PFSK-1 (cell line): Measurements from ENCODE around the gene GPATCH2L.

ENCODE experiments used
- FOXP2 ChIP-seq: optimal IDR thresholded peaks from 2 replicates; pipeline ENCODE3; 2011; ENCODE audit warnings: borderline replicate concordance, control low read depth, inconsistent platforms; ENCODE audit not compliant: insufficient read depth; ENCODE audit errors: extremely low read length, extremely low read depth
- POLR2AphosphoS5 ChIP-seq: IDR thresholded peaks from 2 replicates; pipeline ENCODE4 v1.6.1; 2012; ENCODE audit warnings: low read depth, mild to moderate bottlenecking, control low read depth, low read length, moderate library complexity
- SIN3A ChIP-seq: IDR thresholded peaks from 2 replicates; pipeline ENCODE4 v1.6.1; 2012; ENCODE audit warnings: mild to moderate bottlenecking, low read length, moderate library complexity, borderline replicate concordance; ENCODE audit not compliant: insufficient read depth
- TAF1 ChIP-seq: IDR thresholded peaks from 2 replicates; pipeline ENCODE4 v1.6.1; 2012; ENCODE audit warnings: low read length, control low read depth, borderline replicate concordance; ENCODE audit not compliant: insufficient read depth
- TF ChIP-seq, protein P1 (sequence below), 2 experiments: IDR thresholded peaks; 2 replicates each; pipeline versions ENCODE4 v1.6.1 to v1.8.0; 2011 to 2012; ENCODE audit warnings: low read depth in 2 of 2, low read length in 2 of 2, control low read depth in 1 of 2, inconsistent platforms in 1 of 2, mild to moderate bottlenecking in 1 of 2, moderate library complexity in 1 of 2; ENCODE audit not compliant: insufficient read depth in 1 of 2

The GPATCH2L gene

GRCh38 chr14:76260749-76261148 lies 109.0 kb downstream of the GPATCH2L start:
- TF ChIP-seq, protein P1, sequence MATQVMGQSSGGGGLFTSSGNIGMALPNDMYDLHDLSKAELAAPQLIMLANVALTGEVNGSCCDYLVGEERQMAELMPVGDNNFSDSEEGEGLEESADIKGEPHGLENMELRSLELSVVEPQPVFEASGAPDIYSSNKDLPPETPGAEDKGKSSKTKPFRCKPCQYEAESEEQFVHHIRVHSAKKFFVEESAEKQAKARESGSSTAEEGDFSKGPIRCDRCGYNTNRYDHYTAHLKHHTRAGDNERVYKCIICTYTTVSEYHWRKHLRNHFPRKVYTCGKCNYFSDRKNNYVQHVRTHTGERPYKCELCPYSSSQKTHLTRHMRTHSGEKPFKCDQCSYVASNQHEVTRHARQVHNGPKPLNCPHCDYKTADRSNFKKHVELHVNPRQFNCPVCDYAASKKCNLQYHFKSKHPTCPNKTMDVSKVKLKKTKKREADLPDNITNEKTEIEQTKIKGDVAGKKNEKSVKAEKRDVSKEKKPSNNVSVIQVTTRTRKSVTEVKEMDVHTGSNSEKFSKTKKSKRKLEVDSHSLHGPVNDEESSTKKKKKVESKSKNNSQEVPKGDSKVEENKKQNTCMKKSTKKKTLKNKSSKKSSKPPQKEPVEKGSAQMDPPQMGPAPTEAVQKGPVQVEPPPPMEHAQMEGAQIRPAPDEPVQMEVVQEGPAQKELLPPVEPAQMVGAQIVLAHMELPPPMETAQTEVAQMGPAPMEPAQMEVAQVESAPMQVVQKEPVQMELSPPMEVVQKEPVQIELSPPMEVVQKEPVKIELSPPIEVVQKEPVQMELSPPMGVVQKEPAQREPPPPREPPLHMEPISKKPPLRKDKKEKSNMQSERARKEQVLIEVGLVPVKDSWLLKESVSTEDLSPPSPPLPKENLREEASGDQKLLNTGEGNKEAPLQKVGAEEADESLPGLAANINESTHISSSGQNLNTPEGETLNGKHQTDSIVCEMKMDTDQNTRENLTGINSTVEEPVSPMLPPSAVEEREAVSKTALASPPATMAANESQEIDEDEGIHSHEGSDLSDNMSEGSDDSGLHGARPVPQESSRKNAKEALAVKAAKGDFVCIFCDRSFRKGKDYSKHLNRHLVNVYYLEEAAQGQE (IDR thresholded peaks at IDR 0.05; ENCODE audit: insufficient read depth in 1 of 2, low read depth in 2 of 2, low read length in 2 of 2): no peak
- no peak for TF ChIP-seq TAF1
- no peak for TF ChIP-seq SIN3A
- no peak for TF ChIP-seq POLR2AphosphoS5
- no peak for TF ChIP-seq FOXP2

DNA sequence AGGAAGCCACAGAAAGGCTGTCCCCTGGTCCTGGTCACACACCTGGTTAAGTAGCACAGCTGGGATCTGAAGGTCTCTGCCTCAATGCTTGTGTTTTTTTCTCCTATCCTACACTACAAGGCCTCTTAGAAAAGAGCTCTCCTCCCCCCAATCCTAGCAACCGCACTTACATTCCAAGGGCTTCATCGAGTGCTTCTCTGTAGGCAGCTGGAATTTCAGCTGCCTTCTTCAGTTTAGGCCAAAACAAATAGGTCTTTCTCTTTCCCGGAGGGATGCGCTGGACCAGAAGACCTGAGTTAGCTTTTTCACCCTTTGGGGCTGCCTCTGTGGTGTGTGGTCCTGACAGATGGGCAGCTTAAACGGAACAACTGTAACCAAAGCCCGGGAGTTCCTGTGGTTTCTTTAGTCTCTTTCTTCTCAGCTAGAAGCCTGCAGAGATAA lies 109.7 kb downstream of the GPATCH2L start:
- TF ChIP-seq TAF1 (no peak), SIN3A (no peak), POLR2AphosphoS5 (no peak), FOXP2 (no peak)
- TF ChIP-seq, protein P1 (IDR thresholded peaks at IDR 0.05; ENCODE audit: insufficient read depth in 1 of 2, low read depth in 2 of 2, low read length in 2 of 2): no peak

- TF ChIP-seq, protein P1 (IDR thresholded peaks at IDR 0.05; ENCODE audit: insufficient read depth in 1 of 2, low read depth in 2 of 2, low read length in 2 of 2): no peak
- TF ChIP-seq TAF1 (no peak), SIN3A (no peak), FOXP2 (no peak), POLR2AphosphoS5 (no peak)
Observed at GRCh38 chr14:76262641-76263040, 110.9 kb downstream of the GPATCH2L start.
